ENCODE results near the gene CFDP1. TPM values are rescaled to one million over a fixed set of nuclear protein-coding genes. Genes with fewer than 3 reads are reported as not detected.

The CFDP1 gene
- total RNA-seq, 4 donors from 2014 or later: 51.2 to 318 (median 145) TPM

DNA sequence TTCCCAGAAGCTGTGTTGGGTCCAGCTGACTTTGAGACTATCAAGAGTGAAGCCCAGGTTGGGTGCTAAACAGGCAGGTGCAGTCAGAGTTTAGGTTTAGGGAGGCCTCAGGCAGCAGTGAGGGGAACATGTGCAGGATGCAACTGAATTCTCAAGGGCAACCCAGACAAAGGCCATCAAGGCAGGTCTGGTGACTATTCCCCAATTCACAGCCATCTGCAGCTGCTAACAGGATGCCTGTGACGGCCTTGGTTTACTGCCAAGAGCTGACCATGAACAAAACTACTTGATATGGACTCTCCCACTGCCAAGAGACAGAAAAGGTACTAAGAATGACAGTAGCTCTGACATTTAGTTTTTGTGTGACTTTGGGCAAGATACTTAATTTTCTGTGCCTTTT lies 136.7 kb downstream of the CFDP1 start:
- no peak for DNase-seq
- Histone ChIP-seq H3K27ac (no peak overlapping the region), H3K27me3 (no peaks in the 10 kb centered on the region), H3K4me1 (peaks cover 0 to 5% (median 0%) of the 10 kb centered on the region in 4 donors), H3K4me3 (no peak overlapping the region), H3K36me3 (peaks cover 0 to 21% (median 7%) of the 10 kb centered on the region in 4 donors), H3K9me3 (no peaks in the 10 kb centered on the region)
- in situ Hi-C loops (cut with MboI; ENCODE audit: low pct_ligation_motif_present in 1 of 4, low pct_unique_long_range_greater_than_20kb in 1 of 4, low sequenced_read_pairs in 3 of 4) (no loop called here), intact Hi-C loops (cut with DNase I; ENCODE audit: low total_unique reads) (no loop called here)
- TF ChIP-seq, protein P1, sequence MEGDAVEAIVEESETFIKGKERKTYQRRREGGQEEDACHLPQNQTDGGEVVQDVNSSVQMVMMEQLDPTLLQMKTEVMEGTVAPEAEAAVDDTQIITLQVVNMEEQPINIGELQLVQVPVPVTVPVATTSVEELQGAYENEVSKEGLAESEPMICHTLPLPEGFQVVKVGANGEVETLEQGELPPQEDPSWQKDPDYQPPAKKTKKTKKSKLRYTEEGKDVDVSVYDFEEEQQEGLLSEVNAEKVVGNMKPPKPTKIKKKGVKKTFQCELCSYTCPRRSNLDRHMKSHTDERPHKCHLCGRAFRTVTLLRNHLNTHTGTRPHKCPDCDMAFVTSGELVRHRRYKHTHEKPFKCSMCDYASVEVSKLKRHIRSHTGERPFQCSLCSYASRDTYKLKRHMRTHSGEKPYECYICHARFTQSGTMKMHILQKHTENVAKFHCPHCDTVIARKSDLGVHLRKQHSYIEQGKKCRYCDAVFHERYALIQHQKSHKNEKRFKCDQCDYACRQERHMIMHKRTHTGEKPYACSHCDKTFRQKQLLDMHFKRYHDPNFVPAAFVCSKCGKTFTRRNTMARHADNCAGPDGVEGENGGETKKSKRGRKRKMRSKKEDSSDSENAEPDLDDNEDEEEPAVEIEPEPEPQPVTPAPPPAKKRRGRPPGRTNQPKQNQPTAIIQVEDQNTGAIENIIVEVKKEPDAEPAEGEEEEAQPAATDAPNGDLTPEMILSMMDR (IDR thresholded peaks at IDR 0.05): no peak
- TF ChIP-seq POLR2AphosphoS5 (IDR thresholded peaks at IDR 0.05) (no peak), EP300 (IDR thresholded peaks at IDR 0.05; ENCODE audit: low read depth) (no peak), POLR2A (IDR thresholded peaks at IDR 0.05) (no peak)
- WGBS, 2 donors (ENCODE audit: low coverage in 1 of 2): 20 to 87% methylated on average over 1 of the region's 1 CpG

- no peak for DNase-seq
- Histone ChIP-seq H3K36me3 (peaks cover 0 to 15% (median 5%) of the 10 kb centered on the region in 4 donors), H3K9me3 (no peaks in the 10 kb centered on the region), H3K4me3 (no peak overlapping the region), H3K27ac (no peak overlapping the region), H3K4me1 (peaks cover 0 to 5% (median 0%) of the 10 kb centered on the region in 4 donors), H3K27me3 (no peaks in the 10 kb centered on the region)
- in situ Hi-C loops (cut with MboI; ENCODE audit: low pct_ligation_motif_present in 1 of 4, low pct_unique_long_range_greater_than_20kb in 1 of 4, low sequenced_read_pairs in 3 of 4): no loop called here
- WGBS, 2 donors (ENCODE audit: low coverage in 1 of 2): 96% methylated on average over 6 of the region's 6 CpGs; no CpG with 5 or more reads in 1 of the 2 donors
- TF ChIP-seq POLR2A (IDR thresholded peaks at IDR 0.05) (no peak), POLR2AphosphoS5 (IDR thresholded peaks at IDR 0.05) (no peak), EP300 (IDR thresholded peaks at IDR 0.05; ENCODE audit: low read depth) (no peak)
- TF ChIP-seq, protein P1 (IDR thresholded peaks at IDR 0.05): no peak
- intact Hi-C loops (cut with DNase I; ENCODE audit: low total_unique reads): no loop called here
Measured at GRCh38 chr16:75294773-75295459, 138.4 kb downstream of the CFDP1 start.

DNA sequence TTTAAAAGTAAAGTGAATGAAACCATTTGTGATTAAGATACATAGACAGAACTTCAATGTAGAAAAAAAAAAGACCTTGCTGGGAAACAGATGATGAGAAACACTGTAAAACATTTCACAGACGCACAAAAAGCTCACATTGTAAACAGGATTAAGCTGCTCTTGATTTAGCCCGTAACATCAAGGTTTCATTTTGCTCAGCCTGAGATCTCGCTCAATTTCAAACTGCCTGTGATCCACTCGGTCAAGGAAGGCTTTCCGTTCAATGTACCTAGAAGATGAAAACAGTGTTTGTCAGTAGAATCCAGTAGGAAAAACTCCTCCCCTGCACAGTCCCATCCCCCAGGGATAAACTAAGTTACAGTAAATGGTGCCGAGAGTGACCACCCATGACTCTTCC lies 139.5 kb downstream of the CFDP1 start:
- in situ Hi-C loops (cut with MboI; ENCODE audit: low pct_ligation_motif_present in 1 of 4, low pct_unique_long_range_greater_than_20kb in 1 of 4, low sequenced_read_pairs in 3 of 4) (no loop called here), intact Hi-C loops (cut with DNase I; ENCODE audit: low total_unique reads) (no loop called here)
- Histone ChIP-seq H3K4me1 (peaks cover 0 to 5% (median 1%) of the 10 kb centered on the region in 4 donors), H3K4me3 (no peak overlapping the region), H3K9me3 (no peaks in the 10 kb centered on the region), H3K36me3 (peaks cover 0 to 15% (median 5%) of the 10 kb centered on the region in 4 donors), H3K27me3 (no peaks in the 10 kb centered on the region), H3K27ac (peak overlapping the region in 2 of 4 donors; percentile 4 to 20)
- no peak for TF ChIP-seq POLR2A (IDR thresholded peaks at IDR 0.05)
- TF ChIP-seq, protein P1 (IDR thresholded peaks at IDR 0.05): no peak
- no peak for TF ChIP-seq EP300 (IDR thresholded peaks at IDR 0.05; ENCODE audit: low read depth)
- TF ChIP-seq POLR2AphosphoS5 (IDR thresholded peaks at IDR 0.05): no peak
- DNase-seq: no peak
- WGBS, 2 donors (ENCODE audit: low coverage in 1 of 2): 58 to 74% methylated on average over 5 to 6 of the region's 6 CpGs

GRCh38 chr16:75293173-75293572 lies 140.1 kb downstream of the CFDP1 start:
- in situ Hi-C loops (cut with MboI; ENCODE audit: low pct_ligation_motif_present in 1 of 4, low pct_unique_long_range_greater_than_20kb in 1 of 4, low sequenced_read_pairs in 3 of 4): no loop called here
- no peak for DNase-seq
- no peak for TF ChIP-seq POLR2AphosphoS5 (IDR thresholded peaks at IDR 0.05)
- TF ChIP-seq, protein P1 (IDR thresholded peaks at IDR 0.05): no peak
- TF ChIP-seq POLR2A (IDR thresholded peaks at IDR 0.05): no peak
- no peak for TF ChIP-seq EP300 (IDR thresholded peaks at IDR 0.05; ENCODE audit: low read depth)
- H3K27ac ChIP-seq: peak overlapping the region in 2 of 4 donors; percentile 4 to 20
- intact Hi-C loops (cut with DNase I; ENCODE audit: low total_unique reads): no loop called here
- H3K27me3 ChIP-seq: no peaks in the 10 kb centered on the region
- H3K4me1 ChIP-seq: peaks cover 0 to 10% (median 4%) of the 10 kb centered on the region in 4 donors
- peaks cover 0 to 15% (median 5%) of the 10 kb centered on the region in 4 donors for H3K36me3 ChIP-seq
- H3K4me3 ChIP-seq: no peak overlapping the region
- H3K9me3 ChIP-seq: no peaks in the 10 kb centered on the region
- 95% methylated on average over 4 of the region's 4 CpGs; no CpG with 5 or more reads in 1 of the 2 donors for WGBS, 2 donors (ENCODE audit: low coverage in 1 of 2)
